Mesendoderm (in vitro differentiated cells): ENCODE results near the gene MTG1.

Experiments
- DNase-seq: peaks from one replicate; pipeline ENCODE4 v3.0.0; 2013
- H2AK5ac ChIP-seq: 2 replicates; pipeline ENCODE4 v1.6.1; 2013; ENCODE audit warnings: low read length, inconsistent platforms
- H2BK120ac ChIP-seq: 2 replicates; pipeline ENCODE4 v1.6.1; 2013; ENCODE audit warnings: low read depth, mild to moderate bottlenecking, low read length, moderate library complexity, mixed read lengths
- H2BK15ac ChIP-seq: replicated peaks from 2 replicates; pipeline ENCODE4 v1.6.1; 2013; ENCODE audit warnings: low read depth, mild to moderate bottlenecking, moderate library complexity
- H2BK5ac ChIP-seq: 2 replicates; pipeline ENCODE4 v1.6.1; 2013; ENCODE audit warnings: low read length, inconsistent platforms
- H3K18ac ChIP-seq: 2 replicates; pipeline ENCODE4 v1.6.1; 2013; ENCODE audit warnings: mild to moderate bottlenecking, low read length, mixed read lengths
- H3K23ac ChIP-seq: one replicate; pipeline ENCODE4 v1.6.1; 2013; ENCODE audit warnings: low read length
- H3K27ac ChIP-seq: 2 replicates; pipeline ENCODE4 v1.5.1; 2013; ENCODE audit warnings: low read depth, mild to moderate bottlenecking, inconsistent platforms, low read length, moderate library complexity
- H3K27me3 ChIP-seq: 2 replicates; pipeline ENCODE4 v1.6.1; 2013; ENCODE audit warnings: low read length, control low read depth, mild to moderate bottlenecking, inconsistent platforms; ENCODE audit not compliant: insufficient read depth, poor library complexity
- H3K36me3 ChIP-seq: 2 replicates; pipeline ENCODE4 v1.6.1; 2013; ENCODE audit warnings: low read length, inconsistent platforms; ENCODE audit not compliant: control insufficient read depth, insufficient read depth
- H3K4ac ChIP-seq: one replicate; pipeline ENCODE4 v1.6.1; 2013; ENCODE audit warnings: low read depth, mild to moderate bottlenecking, low read length, moderate library complexity
- H3K4me1 ChIP-seq: 2 replicates; pipeline ENCODE4 v1.6.1; 2013; ENCODE audit warnings: low read depth, low read length, inconsistent platforms; ENCODE audit not compliant: control insufficient read depth
- H3K4me2 ChIP-seq: 2 replicates; pipeline ENCODE4 v1.6.1; 2013; ENCODE audit warnings: low read length
- H3K4me3 ChIP-seq: 2 replicates; pipeline ENCODE4 v1.5.1; 2013; ENCODE audit warnings: mild to moderate bottlenecking, low read length
- H3K56ac ChIP-seq: one replicate; pipeline ENCODE4 v1.6.1; 2013; ENCODE audit warnings: low read length
- H3K79me1 ChIP-seq: 2 replicates; pipeline ENCODE4 v1.6.1; 2013; ENCODE audit warnings: low read length, inconsistent platforms
- H3K79me2 ChIP-seq: 2 replicates; pipeline ENCODE4 v1.6.1; 2013; ENCODE audit warnings: mild to moderate bottlenecking, low read length; ENCODE audit not compliant: control insufficient read depth, insufficient read depth
- H3K9ac ChIP-seq: 2 replicates; pipeline ENCODE4 v1.6.1; 2013; ENCODE audit warnings: low read length, inconsistent platforms
- H4K5ac ChIP-seq: one replicate; pipeline ENCODE4 v1.6.1; 2013; ENCODE audit warnings: low read length
- H4K8ac ChIP-seq: one replicate; pipeline ENCODE4 v1.6.1; 2013; ENCODE audit warnings: low read depth, mild to moderate bottlenecking, control low read depth, low read length, moderate library complexity
- WGBS: extraction: QIAGEN DNeasy Blood & Tissue Kit; methylation state at CpG from one replicate; pipeline ENCODE4 v1.1.7; 2013; ENCODE audit warnings: low lambda C conversion rate, missing lambda C conversion rate; ENCODE audit not compliant: insufficient coverage; ENCODE audit errors: extremely low coverage; 5-methylcytosine and 5-hydroxymethylcytosine counted together

MTG1 gene

DNA sequence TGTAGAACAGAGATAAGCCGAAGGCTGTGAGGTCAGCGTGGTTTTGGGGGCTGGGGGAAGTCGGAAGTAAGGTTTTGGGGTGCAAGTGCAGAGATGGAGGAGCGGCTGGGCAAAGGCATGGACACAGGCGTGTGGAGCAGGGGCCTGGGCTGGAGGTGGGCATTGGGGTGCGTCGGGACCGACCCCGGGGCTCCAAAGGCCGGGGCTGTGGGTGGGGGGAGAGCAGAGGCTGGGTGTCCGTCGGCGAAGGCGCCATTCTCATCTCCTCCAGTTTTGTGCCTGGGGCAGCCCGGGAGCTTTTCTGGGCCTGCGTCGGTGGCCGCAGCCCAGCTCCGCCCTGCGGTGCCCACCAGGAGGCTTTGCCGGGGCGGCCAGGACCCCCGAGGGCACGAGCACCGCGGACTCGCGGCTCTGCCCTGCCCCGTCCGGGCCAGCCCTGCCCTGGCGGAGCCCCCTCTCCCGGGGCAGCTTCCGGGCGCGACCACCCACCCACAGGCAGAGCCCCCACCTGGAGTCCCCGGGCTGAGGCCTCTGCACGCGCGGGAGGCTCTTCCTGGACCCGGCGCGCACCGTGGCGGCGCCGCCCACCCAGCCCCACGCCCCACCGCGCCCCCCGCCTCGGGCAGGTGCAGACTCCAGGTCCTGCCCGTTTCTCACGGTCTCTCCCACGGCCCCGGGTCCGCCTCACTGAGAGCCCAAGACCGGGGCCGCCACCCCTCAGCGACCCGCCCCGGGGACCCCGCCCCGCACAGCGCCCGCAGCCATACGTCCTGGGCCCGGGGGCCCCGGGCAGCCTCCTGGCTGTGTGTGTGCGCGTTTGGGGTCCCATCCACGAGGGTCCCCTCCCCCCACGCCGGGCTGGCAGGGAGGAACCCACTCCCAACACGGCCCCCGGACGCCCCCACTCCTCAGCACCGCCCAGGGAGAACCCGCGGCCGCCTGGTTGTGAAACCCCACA lies 52.1 kb downstream of the MTG1 start:
- Histone ChIP-seq H3K56ac (no peak overlapping the region), H3K79me1 (no peaks in the 10 kb centered on the region), H2BK120ac (no peak overlapping the region), H2AK5ac (no peak overlapping the region), H3K4me2 (no peak overlapping the region), H3K18ac (no peak overlapping the region), H3K36me3 (no peaks in the 10 kb centered on the region), H3K79me2 (no peaks in the 10 kb centered on the region), H2BK5ac (no peak overlapping the region), H2BK15ac (no peak overlapping the region), H3K4me3 (no peak overlapping the region), H3K9ac (no peak overlapping the region), H3K27me3 (no peaks in the 10 kb centered on the region), H4K5ac (no peak overlapping the region), H3K4me1 (no peaks in the 10 kb centered on the region), H3K23ac (no peak overlapping the region), H4K8ac (no peak overlapping the region), H3K27ac (no peak overlapping the region), H3K4ac (no peak overlapping the region)
- WGBS, result no CpG with 5 or more reads among the region's 80 CpGs
- no peak for DNase-seq

DNA sequence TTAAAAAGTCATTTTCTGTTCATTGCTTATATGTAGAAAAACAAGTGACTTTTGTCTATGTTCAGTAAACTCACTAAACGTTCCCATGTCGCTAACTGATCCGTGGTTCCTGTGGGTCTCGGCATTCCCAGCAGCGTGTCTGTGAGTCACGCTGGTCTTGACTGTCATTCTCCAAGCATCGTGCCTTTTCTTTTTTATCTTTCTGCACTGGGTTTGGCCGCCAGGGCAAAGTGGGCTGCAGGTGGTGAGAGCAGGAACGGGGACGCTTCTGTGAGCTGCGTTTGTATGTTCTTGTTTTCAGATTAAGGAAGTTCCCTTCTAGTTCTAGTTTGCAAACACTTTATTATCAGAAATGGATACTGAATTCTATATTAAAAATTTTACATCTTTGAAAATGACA lies 53.0 kb downstream of the MTG1 start:
- H3K18ac ChIP-seq, result no peak overlapping the region
- H2BK120ac ChIP-seq, result no peak overlapping the region
- no peak overlapping the region for H2BK15ac ChIP-seq
- H2BK5ac ChIP-seq, result no peak overlapping the region
- H4K8ac ChIP-seq, result no peak overlapping the region
- no peaks in the 10 kb centered on the region for H3K79me1 ChIP-seq
- H3K23ac ChIP-seq, result no peak overlapping the region
- no peak for DNase-seq
- no peak overlapping the region for H2AK5ac ChIP-seq
- no peak overlapping the region for H3K4me3 ChIP-seq
- H3K4me2 ChIP-seq, result no peak overlapping the region
- no peaks in the 10 kb centered on the region for H3K79me2 ChIP-seq
- H3K27ac ChIP-seq, result no peak overlapping the region
- no peak overlapping the region for H3K9ac ChIP-seq
- no peak overlapping the region for H4K5ac ChIP-seq
- no peak overlapping the region for H3K56ac ChIP-seq
- no CpG with 5 or more reads among the region's 11 CpGs for WGBS
- no peaks in the 10 kb centered on the region for H3K4me1 ChIP-seq
- H3K27me3 ChIP-seq, result no peaks in the 10 kb centered on the region
- H3K4ac ChIP-seq, result no peak overlapping the region
- no peaks in the 10 kb centered on the region for H3K36me3 ChIP-seq

DNA sequence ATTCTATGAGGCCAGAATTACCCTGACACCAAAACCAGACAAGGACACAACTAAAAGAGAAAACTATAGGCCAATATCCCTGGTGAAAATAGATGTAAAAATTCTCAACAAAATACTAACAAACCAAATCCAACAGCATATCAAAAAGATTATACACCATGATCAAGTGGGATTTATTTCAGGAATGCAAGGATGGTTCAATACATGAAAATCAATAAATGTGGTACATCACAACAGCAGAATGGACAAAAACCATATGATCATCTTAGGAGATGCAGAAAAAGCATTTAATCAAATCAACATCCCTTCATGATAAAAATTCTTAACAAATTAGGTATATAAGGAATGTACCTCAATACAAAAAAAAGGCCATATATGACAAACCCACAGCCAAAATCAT lies 54.2 kb downstream of the MTG1 start:
- no peak overlapping the region for H3K4me3 ChIP-seq
- no peak overlapping the region for H2AK5ac ChIP-seq
- no peak overlapping the region for H3K18ac ChIP-seq
- H4K5ac ChIP-seq, result no peak overlapping the region
- H3K4ac ChIP-seq, result no peak overlapping the region
- no peak overlapping the region for H3K27ac ChIP-seq
- H4K8ac ChIP-seq, result no peak overlapping the region
- H3K79me1 ChIP-seq, result no peaks in the 10 kb centered on the region
- no peaks in the 10 kb centered on the region for H3K36me3 ChIP-seq
- H3K23ac ChIP-seq, result no peak overlapping the region
- H3K9ac ChIP-seq, result no peak overlapping the region
- H2BK120ac ChIP-seq, result no peak overlapping the region
- H3K79me2 ChIP-seq, result no peaks in the 10 kb centered on the region
- H2BK15ac ChIP-seq, result no peak overlapping the region
- H3K4me2 ChIP-seq, result no peak overlapping the region
- no peak overlapping the region for H3K56ac ChIP-seq
- H2BK5ac ChIP-seq, result no peak overlapping the region
- no peaks in the 10 kb centered on the region for H3K27me3 ChIP-seq
- DNase-seq, result no peak
- H3K4me1 ChIP-seq, result no peaks in the 10 kb centered on the region

DNA sequence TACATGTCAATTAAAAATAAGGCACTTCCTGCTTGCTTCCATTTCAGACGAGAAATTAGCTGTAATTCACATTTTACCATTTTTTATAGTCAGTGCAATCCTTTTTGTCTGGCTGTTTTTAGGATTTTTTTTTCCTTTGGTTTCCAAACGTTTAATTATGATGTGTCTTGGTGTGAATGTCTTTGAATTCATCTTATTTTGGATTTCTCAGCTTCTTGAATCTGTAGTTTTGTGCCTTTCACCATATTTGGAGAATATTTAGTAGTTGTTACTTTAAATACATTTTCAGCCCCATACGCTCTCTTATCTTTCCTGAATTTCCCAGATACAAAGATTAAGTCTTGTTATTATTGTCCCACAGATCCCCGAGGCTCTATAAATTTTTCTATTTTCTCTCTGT lies 57.4 kb downstream of the MTG1 start:
- Histone ChIP-seq H3K36me3 (no peaks in the 10 kb centered on the region), H3K4me3 (no peak overlapping the region), H3K18ac (no peak overlapping the region), H3K27ac (no peak overlapping the region), H2BK120ac (no peak overlapping the region), H3K4me1 (no peaks in the 10 kb centered on the region), H4K8ac (no peak overlapping the region), H3K79me2 (no peaks in the 10 kb centered on the region), H2BK15ac (no peak overlapping the region), H2AK5ac (no peak overlapping the region), H3K23ac (no peak overlapping the region), H3K4me2 (no peak overlapping the region), H3K4ac (no peak overlapping the region), H3K9ac (no peak overlapping the region), H3K27me3 (no peaks in the 10 kb centered on the region), H4K5ac (no peak overlapping the region), H3K56ac (no peak overlapping the region), H3K79me1 (no peaks in the 10 kb centered on the region), H2BK5ac (no peak overlapping the region)
- no peak for DNase-seq
- no CpG with 5 or more reads among the region's 4 CpGs for WGBS

DNA sequence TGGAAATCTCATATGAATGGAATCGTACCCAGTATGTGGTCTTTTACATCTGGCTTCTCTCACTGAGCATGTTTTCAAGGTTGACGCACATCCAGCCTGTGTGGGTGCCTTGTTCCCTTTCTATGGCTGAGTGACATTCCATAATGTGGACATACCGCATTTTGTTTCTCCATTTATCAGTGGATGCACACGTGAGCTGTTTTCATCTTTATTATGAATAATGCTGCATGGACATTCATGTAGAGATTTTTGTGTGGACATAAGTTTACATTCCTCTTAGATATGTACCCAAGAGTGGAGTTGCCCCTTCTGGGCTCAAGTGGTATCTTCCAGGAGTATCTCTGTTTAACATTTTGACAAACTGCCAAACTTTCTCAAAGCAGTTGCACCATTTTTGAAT lies 58.5 kb downstream of the MTG1 start:
- Histone ChIP-seq H3K9ac (no peak overlapping the region), H3K23ac (no peak overlapping the region), H3K79me1 (no peaks in the 10 kb centered on the region), H3K27ac (no peak overlapping the region), H2BK5ac (no peak overlapping the region), H3K36me3 (no peaks in the 10 kb centered on the region), H3K56ac (no peak overlapping the region), H2AK5ac (no peak overlapping the region), H3K4me2 (no peak overlapping the region), H3K4me3 (no peak overlapping the region), H4K8ac (no peak overlapping the region), H3K4ac (no peak overlapping the region), H2BK120ac (no peak overlapping the region), H3K27me3 (no peaks in the 10 kb centered on the region), H3K79me2 (no peaks in the 10 kb centered on the region), H4K5ac (no peak overlapping the region), H3K18ac (no peak overlapping the region), H3K4me1 (no peaks in the 10 kb centered on the region), H2BK15ac (no peak overlapping the region)
- DNase-seq, result no peak
- WGBS, result no CpG with 5 or more reads among the region's 4 CpGs
